K562 (cell line): ENCODE data around the gene DHRS3. TPM values are rescaled to one million over a fixed set of nuclear protein-coding genes. Genes with fewer than 3 reads are reported as not detected.
A peak's percentile ranks its signal among the peaks of the same experiment; 100 is the strongest.

Experiments used
- BACH1 ChIP-seq: fragments of 200-800 bp; sonication (Bioruptor generic); IDR thresholded peaks from 2 replicates; pipeline ENCODE4 v1.6.1; 2016; ENCODE audit warnings: missing genetic modification characterization, missing compliant biosample characterization
- MAFF ChIP-seq: IDR thresholded peaks from 2 replicates; pipeline ENCODE4 v1.6.1; 2012; ENCODE audit warnings: low read length, improper control_type of control experiment
- MEIS2 ChIP-seq: fragments of 450-650 bp; IDR thresholded peaks from 2 replicates; pipeline ENCODE4 v1.6.1; 2014; ENCODE audit warnings: mild to moderate bottlenecking; ENCODE audit not compliant: partially characterized antibody
- RB1 ChIP-seq: fragments of 450-650 bp; IDR thresholded peaks from 2 replicates; pipeline ENCODE4 v1.6.1; 2017; ENCODE audit warnings: low read depth, mild to moderate bottlenecking
- TAL1 ChIP-seq: fragments of 450-650 bp; IDR thresholded peaks from 2 replicates; pipeline ENCODE4 v1.6.1; 2016; ENCODE audit warnings: mild to moderate bottlenecking
- XRCC3 ChIP-seq: fragments of 450-650 bp; IDR thresholded peaks from 2 replicates; pipeline ENCODE4 v1.6.1; 2017; ENCODE audit warnings: mild to moderate bottlenecking, moderate library complexity
- polyA plus RNA-seq, 8 experiments: library from polyadenylated mRNA; depleted of rRNA in 4 of 8; stranded (reverse) in 5 of 8; unstranded in 3 of 8; fragments of >200 nt; fragmentation: Nextera tagmentation in 2 of 8; fragmentation: Illumina TruSeq in 1 of 8; extraction: Ambion mirVana in 2 of 8; extraction: Trizol in 1 of 8; gene quantifications; 2 replicates each; pipeline versions ENCODE4 v1.2.1 to v1.2.3, GENCODE V29; 2011 to 2014; ENCODE audit warnings: inconsistent platforms in 1 of 8, missing spikeins in 1 of 8
- total RNA-seq, 7 experiments: library from RNA; depleted of rRNA in 6 of 7; stranded (reverse); fragments of >200 nt in 6 of 7; fragmentation: Illumina TruSeq in 2 of 7; extraction: Trizol in 2 of 7; gene quantifications; 2 replicates each; pipeline versions ENCODE4 v1.2.1 to v1.2.3, GENCODE V29; 2011 to 2021; ENCODE audit warnings: low replicate concordance in 1 of 7
- TF ChIP-seq, protein P1 (sequence below), 2 experiments: fragments of 450-650 bp; IDR thresholded peaks; 2 replicates each; pipeline ENCODE4 v1.6.1; 2016; ENCODE audit warnings: mild to moderate bottlenecking in 2 of 2, borderline replicate concordance in 1 of 2, low read depth in 1 of 2, moderate library complexity in 1 of 2
- TF ChIP-seq, protein P2 (sequence below): fragments of 250-450 bp; sonication (Bioruptor Pico); IDR thresholded peaks from 2 replicates; pipeline ENCODE4 v1.5.0; 2021; ENCODE audit warnings: mild to moderate bottlenecking, borderline replicate concordance
- TF ChIP-seq, protein P3 (sequence below): fragments of 250-450 bp; sonication (Bioruptor Pico); IDR thresholded peaks from 2 replicates; pipeline ENCODE4 v1.8.0; 2022; ENCODE audit warnings: inconsistent platforms, mild to moderate bottlenecking, moderate library complexity, borderline replicate concordance
- TF ChIP-seq, protein P4 (sequence below): IDR thresholded peaks from 2 replicates; pipeline ENCODE4 v1.6.1; 2011; ENCODE audit not compliant: insufficient read length; ENCODE audit errors: extremely low read depth
- TF ChIP-seq, protein P5 (sequence below): fragments of 250-450 bp; sonication (Bioruptor Pico); IDR thresholded peaks from 2 replicates; pipeline ENCODE4 v1.8.0; 2022; ENCODE audit warnings: inconsistent platforms

DHRS3 gene
- total and polyA plus RNA-seq, 9 of the 15 experiments (the other 6 are each of a cell fraction or from before 2014, with no cell fraction given), result 21.0 to 116 (median 58.7) TPM

DNA sequence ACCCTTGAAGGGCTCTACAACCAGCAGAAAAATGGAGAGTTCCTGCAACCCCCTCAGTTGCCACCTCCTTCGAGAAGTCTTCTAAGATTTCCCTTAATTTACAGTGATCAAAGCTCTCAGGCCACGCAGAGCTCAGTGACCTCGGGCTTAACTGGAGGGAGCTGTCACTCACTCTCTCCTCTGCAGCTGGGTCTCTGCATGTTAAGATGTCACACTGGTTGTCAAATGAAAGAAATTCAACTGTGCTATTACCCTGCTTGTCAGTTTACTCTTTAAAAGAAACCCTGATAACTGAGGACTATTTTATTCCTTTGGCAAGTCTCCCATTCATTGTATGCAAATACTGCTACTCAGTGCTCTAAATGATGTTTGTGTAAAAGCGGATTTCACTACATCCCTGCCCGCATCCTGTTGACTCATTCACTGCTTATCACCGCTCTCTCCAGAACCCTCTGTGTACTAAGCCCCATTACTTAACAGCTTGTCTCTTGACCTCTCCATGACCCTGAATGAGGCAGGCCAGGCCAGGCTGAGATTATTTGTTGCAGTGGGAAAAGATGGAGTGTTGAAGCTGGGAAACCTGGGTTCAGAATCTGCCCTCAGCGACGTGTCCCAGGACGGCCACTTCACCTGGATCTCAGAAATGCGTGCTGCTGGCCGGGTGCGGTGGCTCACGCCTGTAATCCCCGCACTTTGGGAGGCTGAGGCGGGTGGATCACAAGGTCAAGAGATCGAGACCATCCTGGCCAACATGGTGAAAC is 13.7 kb downstream of the DHRS3 start (continued):
- TF ChIP-seq, protein P1, sequence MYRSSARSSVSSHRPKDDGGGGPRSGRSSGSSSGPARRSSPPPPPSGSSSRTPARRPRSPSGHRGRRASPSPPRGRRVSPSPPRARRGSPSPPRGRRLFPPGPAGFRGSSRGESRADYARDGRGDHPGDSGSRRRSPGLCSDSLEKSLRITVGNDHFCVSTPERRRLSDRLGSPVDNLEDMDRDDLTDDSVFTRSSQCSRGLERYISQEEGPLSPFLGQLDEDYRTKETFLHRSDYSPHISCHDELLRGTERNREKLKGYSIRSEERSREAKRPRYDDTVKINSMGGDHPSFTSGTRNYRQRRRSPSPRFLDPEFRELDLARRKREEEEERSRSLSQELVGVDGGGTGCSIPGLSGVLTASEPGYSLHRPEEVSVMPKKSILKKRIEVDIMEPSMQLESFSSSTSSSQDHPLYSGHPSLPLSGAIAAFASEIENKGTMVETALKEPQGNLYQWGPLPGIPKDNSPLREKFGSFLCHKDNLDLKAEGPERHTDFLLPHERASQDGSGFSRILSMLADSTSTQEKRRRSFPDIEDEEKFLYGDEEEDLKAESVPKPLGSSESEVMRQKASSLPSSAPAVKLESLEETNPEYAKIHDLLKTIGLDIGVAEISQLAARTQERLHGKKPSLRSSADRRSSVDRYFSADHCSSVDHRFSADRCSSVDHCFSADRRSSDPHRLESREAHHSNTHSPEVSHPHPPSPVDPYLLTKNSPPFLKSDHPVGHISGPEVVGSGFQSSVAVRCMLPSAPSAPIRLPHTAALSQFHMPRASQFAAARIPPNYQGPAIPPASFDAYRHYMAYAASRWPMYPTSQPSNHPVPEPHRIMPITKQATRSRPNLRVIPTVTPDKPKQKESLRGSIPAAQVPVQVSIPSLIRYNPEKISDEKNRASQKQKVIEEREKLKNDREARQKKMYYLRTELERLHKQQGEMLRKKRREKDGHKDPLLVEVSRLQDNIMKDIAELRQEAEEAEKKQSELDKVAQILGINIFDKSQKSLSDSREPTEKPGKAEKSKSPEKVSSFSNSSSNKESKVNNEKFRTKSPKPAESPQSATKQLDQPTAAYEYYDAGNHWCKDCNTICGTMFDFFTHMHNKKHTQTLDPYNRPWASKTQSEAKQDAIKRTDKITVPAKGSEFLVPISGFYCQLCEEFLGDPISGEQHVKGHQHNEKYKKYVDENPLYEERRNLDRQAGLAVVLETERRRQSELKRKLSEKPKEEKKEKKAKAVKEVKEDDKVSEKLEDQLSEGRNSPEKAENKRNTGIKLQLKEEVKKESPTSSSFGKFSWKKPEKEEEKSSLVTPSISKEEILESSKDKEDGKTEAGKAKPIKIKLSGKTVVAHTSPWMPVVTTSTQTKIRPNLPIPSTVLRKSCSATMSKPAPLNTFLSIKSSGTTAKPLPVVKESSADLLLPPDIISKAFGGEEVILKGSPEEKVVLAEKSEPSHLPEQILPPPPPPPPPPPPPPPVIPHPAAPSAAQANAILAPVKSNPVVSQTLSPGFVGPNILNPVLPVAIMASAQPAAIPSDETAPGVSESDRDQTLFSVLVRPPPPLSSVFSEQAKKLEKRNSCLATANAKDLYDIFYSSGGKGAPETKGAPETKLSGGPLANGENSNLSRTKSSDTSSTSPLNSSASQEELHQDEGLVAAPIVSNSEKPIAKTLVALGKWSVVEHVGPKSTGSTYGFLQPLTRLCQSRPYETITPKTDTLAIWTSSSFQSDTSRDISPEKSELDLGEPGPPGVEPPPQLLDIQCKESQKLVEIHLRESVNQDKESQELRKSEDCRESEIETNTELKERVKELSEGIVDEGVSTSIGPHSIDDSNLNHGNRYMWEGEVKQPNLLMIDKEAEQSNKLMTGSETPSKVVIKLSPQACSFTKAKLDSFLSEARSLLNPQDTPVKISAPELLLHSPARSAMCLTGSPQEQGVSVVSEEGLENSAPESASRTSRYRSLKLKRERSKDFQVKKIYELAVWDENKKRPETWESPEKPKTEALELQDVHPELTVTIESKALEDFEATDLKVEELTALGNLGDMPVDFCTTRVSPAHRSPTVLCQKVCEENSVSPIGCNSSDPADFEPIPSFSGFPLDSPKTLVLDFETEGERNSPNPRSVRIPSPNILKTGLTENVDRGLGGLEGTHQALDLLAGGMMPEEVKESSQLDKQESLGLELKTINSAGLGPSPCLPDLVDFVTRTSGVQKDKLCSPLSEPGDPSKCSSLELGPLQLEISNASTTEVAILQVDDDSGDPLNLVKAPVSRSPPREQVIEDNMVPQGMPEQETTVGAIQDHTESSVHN (IDR thresholded peaks at IDR 0.05; ENCODE audit: borderline replicate concordance in 1 of 2, low read depth in 1 of 2), result peak in 1 of 2 experiments; percentile 81; a peak in 2 of 4 replicates
- TF ChIP-seq BACH1 (tag) (peak; percentile 74; the same call in 1 of the 2 replicates), MAFF (peak; percentile 72), TAL1 (peak; percentile 90), MEIS2 (peak; percentile 84), RB1 (peak; percentile 26; the same call in 1 of the 2 replicates), XRCC3 (no peak)
- TF ChIP-seq, protein P2, sequence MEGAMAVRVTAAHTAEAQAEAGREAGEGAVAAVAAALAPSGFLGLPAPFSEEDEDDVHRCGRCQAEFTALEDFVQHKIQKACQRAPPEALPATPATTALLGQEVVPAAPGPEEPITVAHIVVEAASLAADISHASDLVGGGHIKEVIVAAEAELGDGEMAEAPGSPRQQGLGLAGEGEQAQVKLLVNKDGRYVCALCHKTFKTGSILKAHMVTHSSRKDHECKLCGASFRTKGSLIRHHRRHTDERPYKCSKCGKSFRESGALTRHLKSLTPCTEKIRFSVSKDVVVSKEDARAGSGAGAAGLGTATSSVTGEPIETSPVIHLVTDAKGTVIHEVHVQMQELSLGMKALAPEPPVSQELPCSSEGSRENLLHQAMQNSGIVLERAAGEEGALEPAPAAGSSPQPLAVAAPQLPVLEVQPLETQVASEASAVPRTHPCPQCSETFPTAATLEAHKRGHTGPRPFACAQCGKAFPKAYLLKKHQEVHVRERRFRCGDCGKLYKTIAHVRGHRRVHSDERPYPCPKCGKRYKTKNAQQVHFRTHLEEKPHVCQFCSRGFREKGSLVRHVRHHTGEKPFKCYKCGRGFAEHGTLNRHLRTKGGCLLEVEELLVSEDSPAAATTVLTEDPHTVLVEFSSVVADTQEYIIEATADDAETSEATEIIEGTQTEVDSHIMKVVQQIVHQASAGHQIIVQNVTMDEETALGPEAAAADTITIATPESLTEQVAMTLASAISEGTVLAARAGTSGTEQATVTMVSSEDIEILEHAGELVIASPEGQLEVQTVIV (CRISPR knock-in tag), result no peak
- TF ChIP-seq, protein P3, sequence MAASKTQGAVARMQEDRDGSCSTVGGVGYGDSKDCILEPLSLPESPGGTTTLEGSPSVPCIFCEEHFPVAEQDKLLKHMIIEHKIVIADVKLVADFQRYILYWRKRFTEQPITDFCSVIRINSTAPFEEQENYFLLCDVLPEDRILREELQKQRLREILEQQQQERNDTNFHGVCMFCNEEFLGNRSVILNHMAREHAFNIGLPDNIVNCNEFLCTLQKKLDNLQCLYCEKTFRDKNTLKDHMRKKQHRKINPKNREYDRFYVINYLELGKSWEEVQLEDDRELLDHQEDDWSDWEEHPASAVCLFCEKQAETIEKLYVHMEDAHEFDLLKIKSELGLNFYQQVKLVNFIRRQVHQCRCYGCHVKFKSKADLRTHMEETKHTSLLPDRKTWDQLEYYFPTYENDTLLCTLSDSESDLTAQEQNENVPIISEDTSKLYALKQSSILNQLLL (CRISPR knock-in tag), result no peak
- TF ChIP-seq, protein P4, sequence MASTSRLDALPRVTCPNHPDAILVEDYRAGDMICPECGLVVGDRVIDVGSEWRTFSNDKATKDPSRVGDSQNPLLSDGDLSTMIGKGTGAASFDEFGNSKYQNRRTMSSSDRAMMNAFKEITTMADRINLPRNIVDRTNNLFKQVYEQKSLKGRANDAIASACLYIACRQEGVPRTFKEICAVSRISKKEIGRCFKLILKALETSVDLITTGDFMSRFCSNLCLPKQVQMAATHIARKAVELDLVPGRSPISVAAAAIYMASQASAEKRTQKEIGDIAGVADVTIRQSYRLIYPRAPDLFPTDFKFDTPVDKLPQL, result no peak
- TF ChIP-seq, protein P5, sequence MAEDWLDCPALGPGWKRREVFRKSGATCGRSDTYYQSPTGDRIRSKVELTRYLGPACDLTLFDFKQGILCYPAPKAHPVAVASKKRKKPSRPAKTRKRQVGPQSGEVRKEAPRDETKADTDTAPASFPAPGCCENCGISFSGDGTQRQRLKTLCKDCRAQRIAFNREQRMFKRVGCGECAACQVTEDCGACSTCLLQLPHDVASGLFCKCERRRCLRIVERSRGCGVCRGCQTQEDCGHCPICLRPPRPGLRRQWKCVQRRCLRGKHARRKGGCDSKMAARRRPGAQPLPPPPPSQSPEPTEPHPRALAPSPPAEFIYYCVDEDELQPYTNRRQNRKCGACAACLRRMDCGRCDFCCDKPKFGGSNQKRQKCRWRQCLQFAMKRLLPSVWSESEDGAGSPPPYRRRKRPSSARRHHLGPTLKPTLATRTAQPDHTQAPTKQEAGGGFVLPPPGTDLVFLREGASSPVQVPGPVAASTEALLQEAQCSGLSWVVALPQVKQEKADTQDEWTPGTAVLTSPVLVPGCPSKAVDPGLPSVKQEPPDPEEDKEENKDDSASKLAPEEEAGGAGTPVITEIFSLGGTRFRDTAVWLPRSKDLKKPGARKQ (CRISPR knock-in tag), result no peak
